Natural killer cell treated with Interleukin-12 subunit alpha and Interleukin-12 subunit beta and Interleukin-15 and Interleukin-18, amount 100 ng/mL, for 72 hours (primary cell): Measurements from ENCODE around the gene ULK4. TPM values are rescaled to one million over a fixed set of nuclear protein-coding genes. Genes with fewer than 3 reads are reported as not detected.

Experiments used
- ATAC-seq, 2 donors: fragments of 150-1000 bp; cut with Tn5 transposase in 1 of 2; sonication (Bioruptor Pico), chemical (Tn5 transposase) in 1 of 2; 2 replicates each; pipeline ENCODE4 v1.10.0; 2021
- DNase-seq: peaks from one replicate; pipeline ENCODE4 v3.0.0; 2022; ENCODE audit warnings: low spot score
- H3K27ac Mint-ChIP-seq, 2 donors: 1 replicate in 1 of 2; 2 replicates in 1 of 2; pipeline ENCODE4 v1.8.0; 2022; ENCODE audit warnings: mixed read lengths in 2 of 2, mild to moderate bottlenecking in 1 of 2, moderate library complexity in 1 of 2
- H3K27me3 Mint-ChIP-seq, 2 donors: 1 replicate in 1 of 2; 2 replicates in 1 of 2; pipeline ENCODE4 v1.8.0; 2022; ENCODE audit warnings: mixed read lengths in 2 of 2
- H3K36me3 Mint-ChIP-seq: one replicate; pipeline ENCODE4 v1.8.0; 2022; ENCODE audit warnings: mixed read lengths
- H3K4me1 Mint-ChIP-seq, 2 donors: 1 replicate in 1 of 2; 2 replicates in 1 of 2; pipeline ENCODE4 v1.8.0; 2022; ENCODE audit warnings: low read depth in 2 of 2, mixed read lengths in 2 of 2, mild to moderate bottlenecking in 1 of 2
- H3K4me3 Mint-ChIP-seq: one replicate; pipeline ENCODE4 v1.8.0; 2022; ENCODE audit warnings: mixed read lengths
- H3K9me3 Mint-ChIP-seq: 2 replicates; pipeline ENCODE4 v1.8.0; 2022; ENCODE audit warnings: mixed read lengths
- total RNA-seq, 2 donors: library from RNA; stranded (reverse); gene quantifications; one replicate each; pipeline ENCODE4 v1.2.3, GENCODE V29; 2022

Gene ULK4
- total RNA-seq, 2 donors from 2014 or later: 11.1 to 29.9 TPM

DNA sequence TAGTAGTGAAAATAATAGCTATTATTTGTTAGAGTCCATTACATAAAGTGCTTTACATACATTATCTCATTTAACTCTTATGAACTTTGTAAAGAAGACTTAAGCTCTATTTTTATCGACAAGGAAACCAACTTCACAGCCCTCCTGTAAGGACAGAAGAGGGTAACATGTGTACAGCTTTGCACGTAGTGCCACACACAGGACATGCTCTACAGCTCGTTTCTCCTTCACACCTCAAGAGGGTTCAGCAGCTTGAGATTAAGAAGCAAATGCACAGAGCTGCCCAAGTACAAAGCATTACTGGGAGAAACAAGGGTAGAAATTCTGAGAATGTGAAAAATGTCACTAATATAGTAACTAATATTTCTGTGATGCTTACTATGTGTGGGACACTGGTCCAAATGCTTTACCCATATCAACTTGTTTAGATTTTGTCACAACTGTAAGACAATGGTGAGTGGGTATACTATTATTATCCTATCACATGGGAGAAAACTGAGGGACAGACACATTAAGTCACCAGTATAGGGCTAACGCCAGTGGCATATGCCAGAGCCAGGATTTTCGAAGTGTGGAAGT, 434.8 kb downstream of the ULK4 start:
- ATAC-seq (no peak), DNase-seq (no peak)
- H3K27ac Mint-ChIP-seq: no peak overlapping the region
- H3K9me3 Mint-ChIP-seq: no peaks in the 10 kb centered on the region
- no peaks in the 10 kb centered on the region for H3K4me1 Mint-ChIP-seq
- H3K27me3 Mint-ChIP-seq: no peaks in the 10 kb centered on the region
- no peaks in the 10 kb centered on the region for H3K36me3 Mint-ChIP-seq
- H3K4me3 Mint-ChIP-seq: no peak overlapping the region

DNA sequence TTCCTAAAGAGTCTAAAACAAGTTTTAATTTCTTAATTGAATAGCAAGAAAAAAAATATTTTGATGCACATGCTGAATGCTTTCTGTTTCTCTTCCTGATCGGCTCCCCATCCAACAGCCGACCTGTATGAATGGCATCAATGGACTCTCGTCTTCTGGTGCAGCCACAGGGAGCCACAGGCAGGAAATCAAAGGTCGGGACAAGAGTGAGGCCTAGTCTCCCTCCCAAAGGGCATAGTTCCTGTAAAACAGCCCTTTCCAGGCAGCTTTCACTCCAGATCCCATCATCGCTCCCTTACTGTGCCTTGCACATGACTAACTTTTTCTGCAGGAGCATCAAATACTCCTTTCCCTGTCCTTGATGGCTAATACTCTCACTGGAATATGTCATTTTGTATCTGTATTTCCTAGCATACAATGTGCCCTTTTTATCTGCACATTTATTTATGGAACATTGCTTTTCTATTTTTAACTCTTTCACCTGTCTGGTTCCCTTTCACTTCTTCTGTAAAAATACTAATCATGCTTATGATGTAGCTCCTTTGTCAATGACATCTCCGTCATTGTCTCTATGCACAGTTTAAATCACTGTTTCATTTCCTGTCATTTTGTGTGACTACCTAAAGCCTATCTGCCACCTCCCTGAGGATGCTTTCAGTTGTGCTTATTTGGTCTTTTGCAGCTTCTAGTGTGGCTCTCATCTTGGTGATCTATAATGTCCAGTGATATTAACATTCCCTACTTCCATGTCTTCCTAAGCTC, 436.4 kb downstream of the ULK4 start:
- Mint-ChIP-seq H3K36me3 (no peaks in the 10 kb centered on the region), H3K27ac (no peak overlapping the region), H3K4me1 (no peaks in the 10 kb centered on the region), H3K4me3 (no peak overlapping the region), H3K27me3 (no peaks in the 10 kb centered on the region), H3K9me3 (no peaks in the 10 kb centered on the region)
- ATAC-seq (no peak), DNase-seq (no peak)

DNA sequence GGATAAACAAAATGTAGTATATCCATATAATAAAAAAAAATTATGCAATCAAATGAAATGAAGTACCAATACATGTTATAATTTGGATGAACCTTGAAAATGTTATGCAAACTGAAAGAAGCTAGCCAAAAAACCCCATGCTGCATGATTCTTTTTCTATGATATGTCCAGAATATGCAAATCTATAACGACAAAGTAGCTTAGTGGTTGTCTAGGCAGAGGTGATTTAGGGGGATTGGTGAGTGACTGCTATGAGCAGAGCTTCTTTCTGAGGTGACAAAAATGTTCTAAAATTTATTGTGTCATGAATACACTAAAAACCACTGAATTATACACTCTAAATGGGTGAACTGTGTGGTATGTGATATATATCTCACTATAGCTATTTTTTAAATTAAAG, 438.0 kb downstream of the ULK4 start:
- H3K27me3 Mint-ChIP-seq: no peaks in the 10 kb centered on the region
- no peaks in the 10 kb centered on the region for H3K9me3 Mint-ChIP-seq
- no peak overlapping the region for H3K4me3 Mint-ChIP-seq
- no peak overlapping the region for H3K27ac Mint-ChIP-seq
- DNase-seq (no peak), ATAC-seq (no peak)
- no peaks in the 10 kb centered on the region for H3K36me3 Mint-ChIP-seq
- H3K4me1 Mint-ChIP-seq: no peaks in the 10 kb centered on the region

DNA sequence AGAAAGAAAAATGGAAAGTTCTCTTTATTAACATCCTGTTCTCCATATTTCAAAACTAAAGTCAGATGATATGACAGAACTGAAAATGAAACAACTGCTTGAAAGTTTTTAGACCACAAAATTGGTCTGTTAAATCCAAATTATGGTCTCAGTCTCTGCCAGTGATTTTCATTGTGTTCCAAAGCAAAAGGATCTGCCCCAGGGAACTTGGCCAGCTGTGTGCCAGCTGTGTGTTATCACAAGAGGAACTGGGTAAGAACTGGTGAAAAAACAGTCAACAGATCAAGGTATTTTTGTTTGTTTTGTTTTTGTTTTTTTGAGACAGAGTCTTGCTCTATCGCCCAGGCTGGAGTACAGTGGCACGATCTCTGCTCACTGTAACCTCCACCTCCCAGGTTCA, 439.3 kb downstream of the ULK4 start:
- H3K9me3 Mint-ChIP-seq: no peaks in the 10 kb centered on the region
- H3K4me3 Mint-ChIP-seq: no peak overlapping the region
- ATAC-seq (no peak), DNase-seq (no peak)
- no peaks in the 10 kb centered on the region for H3K36me3 Mint-ChIP-seq
- H3K27me3 Mint-ChIP-seq: no peaks in the 10 kb centered on the region
- no peak overlapping the region for H3K27ac Mint-ChIP-seq
- H3K4me1 Mint-ChIP-seq: no peaks in the 10 kb centered on the region

DNA sequence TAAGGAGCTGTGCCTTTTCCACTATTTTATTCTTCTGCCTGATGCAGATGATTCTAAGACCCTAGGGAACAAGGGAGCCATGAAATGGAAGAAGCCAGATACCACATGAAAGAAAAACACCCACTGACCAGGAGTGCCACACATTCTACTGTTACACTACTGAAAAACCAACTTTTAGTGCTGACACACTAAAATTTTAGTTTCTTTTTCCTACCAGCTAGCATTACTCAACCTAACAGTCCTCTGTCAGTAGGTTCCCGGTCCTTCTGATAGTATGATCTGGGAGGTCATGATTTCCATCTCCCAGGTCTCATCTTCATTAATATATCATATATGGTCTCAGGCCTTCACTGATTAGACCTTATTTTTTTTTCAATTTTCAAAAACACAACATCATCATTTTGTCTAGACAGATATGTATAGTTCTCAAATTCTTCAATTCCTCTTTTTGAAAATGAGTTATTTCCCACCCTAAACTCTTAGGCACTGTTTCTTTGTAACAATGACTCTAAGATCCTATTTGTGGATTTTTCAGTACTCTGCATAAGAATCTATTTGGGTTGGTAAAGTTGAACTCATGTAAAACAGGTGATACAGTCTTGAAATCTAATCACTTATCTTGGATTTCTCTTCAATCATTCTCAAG, 440.8 kb downstream of the ULK4 start:
- ATAC-seq (no peak), DNase-seq (no peak)
- H3K9me3 Mint-ChIP-seq: peaks cover 2% of the 10 kb centered on the region
- no peaks in the 10 kb centered on the region for H3K4me1 Mint-ChIP-seq
- H3K36me3 Mint-ChIP-seq: no peaks in the 10 kb centered on the region
- no peak overlapping the region for H3K4me3 Mint-ChIP-seq
- H3K27ac Mint-ChIP-seq: no peak overlapping the region
- no peaks in the 10 kb centered on the region for H3K27me3 Mint-ChIP-seq

DNA sequence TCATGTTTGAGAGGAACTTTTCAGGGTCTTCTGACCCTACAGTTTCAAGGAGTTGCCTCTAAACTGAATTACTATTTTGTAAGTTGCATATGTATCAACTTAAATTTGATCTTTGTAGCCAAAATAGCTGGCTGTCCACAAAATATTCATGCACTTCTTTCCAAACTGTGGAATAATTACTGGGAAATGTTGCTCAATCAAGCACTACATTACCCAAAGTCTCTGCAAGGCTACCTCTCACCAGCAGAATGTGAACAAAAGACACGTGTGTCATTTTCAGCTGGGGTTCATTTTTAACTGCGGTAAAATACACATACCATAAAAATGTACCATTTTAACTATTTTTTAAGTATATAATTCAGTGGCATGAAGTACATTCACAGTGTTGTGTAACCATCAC, 442.2 kb downstream of the ULK4 start:
- Mint-ChIP-seq H3K9me3 (peaks cover 2% of the 10 kb centered on the region), H3K27ac (no peak overlapping the region), H3K27me3 (no peaks in the 10 kb centered on the region), H3K4me1 (no peaks in the 10 kb centered on the region), H3K4me3 (no peak overlapping the region), H3K36me3 (no peaks in the 10 kb centered on the region)
- DNase-seq (no peak), ATAC-seq (no peak)

DNA sequence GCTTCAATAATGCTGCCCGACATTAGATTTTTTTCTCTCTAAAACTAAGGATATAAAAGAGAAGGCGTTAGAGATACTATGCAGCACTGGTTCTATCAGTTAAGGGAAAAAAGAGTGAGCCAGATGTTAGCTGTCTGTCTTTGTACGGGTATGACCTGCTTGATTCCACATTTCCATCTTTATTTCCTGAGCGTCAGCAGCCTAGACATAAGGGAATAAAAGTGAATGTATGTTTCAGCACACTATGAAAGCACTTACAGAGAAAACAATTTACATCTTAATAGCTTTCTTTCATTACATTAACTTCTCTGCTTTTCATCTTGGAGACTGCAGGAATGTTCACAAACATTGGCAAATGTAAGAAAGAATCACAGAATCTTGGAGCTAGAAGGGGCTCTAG, 443.3 kb downstream of the ULK4 start:
- ATAC-seq: no peak
- Mint-ChIP-seq H3K9me3 (peaks cover 2% of the 10 kb centered on the region), H3K36me3 (no peaks in the 10 kb centered on the region), H3K4me3 (no peak overlapping the region), H3K27ac (no peak overlapping the region), H3K27me3 (no peaks in the 10 kb centered on the region), H3K4me1 (no peaks in the 10 kb centered on the region)
- no peak for DNase-seq

DNA sequence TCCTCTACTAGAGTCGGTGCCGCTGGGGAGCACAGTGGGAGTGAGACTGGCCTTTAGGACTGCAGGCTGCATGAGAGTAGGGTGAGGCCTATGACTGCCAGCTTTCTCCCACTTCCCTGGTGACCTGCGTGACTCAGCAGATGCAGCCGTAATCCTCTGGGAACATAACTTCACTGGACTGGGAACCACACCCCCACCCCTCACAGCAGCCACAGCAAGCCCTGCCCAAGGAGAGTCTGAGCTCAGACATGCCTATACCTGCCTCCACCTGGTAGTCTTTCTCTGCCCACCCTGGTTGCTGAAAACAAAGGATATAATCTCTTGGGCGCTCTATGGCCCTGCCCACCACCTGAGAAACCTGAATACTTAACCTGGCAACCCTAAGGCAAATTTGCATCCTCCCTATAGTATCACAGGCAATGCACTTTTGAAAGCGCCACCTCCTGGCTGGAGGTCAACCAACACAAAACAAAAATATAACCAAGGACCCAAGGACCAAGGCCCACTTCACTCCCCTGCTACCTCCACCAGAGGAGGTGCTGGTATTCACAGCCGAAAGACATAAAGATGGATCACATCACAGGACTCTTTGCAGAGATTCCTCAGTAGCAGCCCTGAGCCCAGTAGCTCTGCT, 453.7 kb downstream of the ULK4 start:
- ATAC-seq: no peak
- Mint-ChIP-seq H3K27me3 (no peaks in the 10 kb centered on the region), H3K9me3 (peaks cover 8% of the 10 kb centered on the region), H3K4me1 (no peaks in the 10 kb centered on the region), H3K36me3 (peaks cover 17% of the 10 kb centered on the region), H3K27ac (no peak overlapping the region), H3K4me3 (no peak overlapping the region)
- no peak for DNase-seq

DNA sequence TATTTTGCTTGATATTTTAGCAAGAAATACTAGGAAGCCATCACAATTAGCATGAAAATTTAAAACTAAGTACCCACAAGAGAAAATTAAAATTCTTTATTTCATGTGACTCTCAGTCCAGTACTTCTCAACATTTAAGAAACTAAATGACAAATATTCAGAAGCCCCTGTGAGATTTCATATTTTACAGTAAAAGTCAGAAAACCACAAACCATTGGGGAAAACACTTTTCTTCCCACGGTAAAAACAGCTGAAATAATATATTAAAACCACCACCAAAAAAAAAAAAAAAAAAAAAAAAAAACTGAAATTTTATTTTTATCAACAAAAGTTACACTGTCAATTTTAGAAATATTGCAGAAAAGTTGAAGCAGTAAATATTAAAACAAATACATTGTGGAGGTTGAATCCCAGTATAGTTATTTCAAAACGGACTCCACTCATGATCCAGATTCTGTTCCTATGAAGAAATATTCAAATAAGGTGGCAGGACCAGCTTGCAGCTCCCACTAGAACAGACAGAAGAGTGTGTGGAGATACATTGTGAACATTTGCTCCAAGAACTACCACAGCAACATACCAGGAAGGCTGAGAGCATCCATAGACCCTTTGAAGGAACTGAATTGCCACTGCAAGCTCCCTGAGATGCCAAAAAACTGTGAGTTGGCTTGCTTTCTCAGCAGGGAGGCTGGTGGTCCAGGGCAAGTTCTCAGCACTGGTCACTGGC, 454.4 kb downstream of the ULK4 start:
- no peaks in the 10 kb centered on the region for H3K27me3 Mint-ChIP-seq
- H3K9me3 Mint-ChIP-seq: peaks cover 6% of the 10 kb centered on the region
- H3K4me3 Mint-ChIP-seq: no peak overlapping the region
- ATAC-seq (no peak), DNase-seq (no peak)
- no peak overlapping the region for H3K27ac Mint-ChIP-seq
- H3K4me1 Mint-ChIP-seq: no peaks in the 10 kb centered on the region
- peaks cover 13% of the 10 kb centered on the region for H3K36me3 Mint-ChIP-seq

DNA sequence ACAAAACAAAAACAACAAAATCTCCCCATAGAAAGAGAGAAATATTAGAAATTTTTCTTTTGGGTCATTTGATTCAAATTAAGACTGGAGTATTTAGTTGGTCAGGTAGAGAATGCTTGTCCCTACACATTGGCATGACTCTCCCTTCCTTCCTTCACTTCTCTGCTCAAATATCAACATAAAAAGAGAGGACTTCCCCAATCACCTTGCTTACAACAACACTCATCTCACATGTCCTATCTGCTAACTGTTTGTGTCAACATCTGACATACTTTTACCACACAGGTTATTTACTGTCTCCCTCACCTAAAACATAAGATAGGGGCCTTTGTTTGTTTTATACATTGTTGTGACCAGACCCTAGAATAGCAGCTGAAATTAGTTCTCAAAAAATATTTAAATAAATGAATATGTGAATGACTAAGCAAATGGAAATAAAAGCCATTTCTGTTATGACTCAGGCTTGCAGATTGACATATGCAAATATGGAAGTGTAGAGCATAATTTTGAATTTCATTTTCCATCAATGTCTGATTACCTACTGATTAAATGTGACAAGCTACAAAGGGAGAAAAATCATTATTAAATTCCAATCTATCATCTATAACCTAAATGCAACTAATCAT, 457.8 kb downstream of the ULK4 start:
- Mint-ChIP-seq H3K27me3 (no peaks in the 10 kb centered on the region), H3K9me3 (peaks cover 5% of the 10 kb centered on the region), H3K4me3 (no peak overlapping the region), H3K36me3 (peaks cover 9% of the 10 kb centered on the region), H3K4me1 (no peaks in the 10 kb centered on the region), H3K27ac (no peak overlapping the region)
- no peak for DNase-seq
- no peak for ATAC-seq

DNA sequence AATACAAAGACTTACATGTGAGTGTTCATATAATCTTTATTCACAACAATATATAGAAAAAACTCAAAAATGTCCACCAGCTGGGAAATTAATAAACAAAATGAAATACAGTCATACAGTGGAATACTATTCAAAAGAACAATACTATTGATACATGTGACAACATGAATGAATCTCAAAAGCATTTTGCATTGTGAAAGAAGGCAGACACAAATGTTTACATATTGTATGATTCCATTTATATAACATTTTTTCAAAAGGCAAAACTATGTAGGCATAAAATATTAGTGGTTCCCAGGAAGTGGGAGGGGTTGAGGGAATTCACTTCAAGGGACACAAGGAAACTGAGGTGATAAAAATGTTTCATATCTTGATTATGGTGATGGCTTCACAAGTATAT, 459.4 kb downstream of the ULK4 start:
- Mint-ChIP-seq H3K27ac (no peak overlapping the region), H3K36me3 (no peaks in the 10 kb centered on the region), H3K4me3 (no peak overlapping the region), H3K9me3 (no peaks in the 10 kb centered on the region), H3K27me3 (no peaks in the 10 kb centered on the region), H3K4me1 (no peaks in the 10 kb centered on the region)
- ATAC-seq (no peak), DNase-seq (no peak)

DNA sequence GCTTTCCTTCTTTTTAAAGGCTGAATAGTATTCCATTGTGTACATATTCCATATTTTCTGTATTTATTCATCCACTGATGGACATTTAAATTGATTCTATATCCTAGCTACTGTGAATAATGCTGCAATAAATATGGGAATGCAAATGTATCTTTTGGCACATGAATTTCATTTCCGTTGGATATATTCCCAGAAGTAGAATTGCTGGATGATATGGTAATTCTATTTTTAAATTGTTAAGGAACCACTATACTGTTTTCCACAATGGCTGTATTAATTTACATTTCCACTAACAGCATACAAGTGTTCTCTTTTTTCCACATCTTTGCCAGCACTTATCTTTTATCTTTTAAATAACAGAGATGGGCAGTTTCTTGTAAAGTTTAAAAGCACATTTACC, 459.9 kb downstream of the ULK4 start:
- Mint-ChIP-seq H3K4me3 (no peak overlapping the region), H3K4me1 (no peaks in the 10 kb centered on the region), H3K9me3 (no peaks in the 10 kb centered on the region), H3K36me3 (no peaks in the 10 kb centered on the region), H3K27ac (no peak overlapping the region), H3K27me3 (no peaks in the 10 kb centered on the region)
- no peak for ATAC-seq
- no peak for DNase-seq

DNA sequence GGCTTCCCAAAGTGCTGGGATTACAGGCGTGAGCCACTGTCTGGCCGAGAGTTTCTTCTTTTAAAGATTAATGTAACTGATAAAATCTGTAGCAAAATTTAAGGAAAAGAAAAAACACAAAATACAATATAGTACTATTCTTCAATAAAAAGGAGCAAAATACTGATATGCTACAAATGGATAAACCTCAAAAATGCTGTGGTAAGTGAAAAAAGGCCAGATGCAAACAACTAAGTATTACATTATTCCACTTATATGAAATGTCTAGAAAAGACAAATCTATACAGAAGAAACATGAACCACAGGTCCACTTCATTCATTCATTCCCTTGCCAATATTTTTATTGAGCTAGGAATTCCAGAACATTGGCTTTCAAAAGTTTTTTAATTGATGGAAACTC, 463.1 kb downstream of the ULK4 start:
- H3K4me3 Mint-ChIP-seq: no peak overlapping the region
- no peaks in the 10 kb centered on the region for H3K27me3 Mint-ChIP-seq
- H3K36me3 Mint-ChIP-seq: no peaks in the 10 kb centered on the region
- ATAC-seq (no peak), DNase-seq (no peak)
- H3K4me1 Mint-ChIP-seq: no peaks in the 10 kb centered on the region
- no peak overlapping the region for H3K27ac Mint-ChIP-seq
- no peaks in the 10 kb centered on the region for H3K9me3 Mint-ChIP-seq
